ENCODE data around the gene SKAP2. TPM values are rescaled to one million over a fixed set of nuclear protein-coding genes. Genes with fewer than 3 reads are reported as not detected.

SKAP2 gene
- total and polyA plus RNA-seq, 2 of the 13 experiments (the other 11 are each of a cell fraction or from before 2014, with no cell fraction given) = 3.6 to 12.9 TPM

GRCh38 chr7:26864309-26865093, at the start of gene SKAP2 (continued):
- peak; percentile 79; the same call in 1 of the 2 replicates for TF ChIP-seq IKZF5 (CRISPR knock-in tag; IDR thresholded peaks at IDR 0.05)
- peak; percentile 75 for TF ChIP-seq ZGPAT (CRISPR knock-in tag; IDR thresholded peaks at IDR 0.05)
- TF ChIP-seq ZNF710 (CRISPR knock-in tag; IDR thresholded peaks at IDR 0.05; ENCODE audit: borderline replicate concordance) = no peak; the same call in 1 of the 2 replicates
- no peak for TF ChIP-seq PLSCR1 (CRISPR knock-in tag; IDR thresholded peaks at IDR 0.05; ENCODE audit: borderline replicate concordance)
- TF ChIP-seq ZNF101 (CRISPR knock-in tag; IDR thresholded peaks at IDR 0.05; ENCODE audit: borderline replicate concordance, low read depth) = no peak
- peak; percentile 73 for TF ChIP-seq SRSF1 (optimal IDR thresholded peaks at IDR 0.05; ENCODE audit: low read depth, low read length)
- TF ChIP-seq CHCHD3 (CRISPR knock-in tag; IDR thresholded peaks at IDR 0.05) = no peak
- TF ChIP-seq NR0B2 (CRISPR knock-in tag; IDR thresholded peaks at IDR 0.05) = 0 out of 2 replicates have a peak, but pooled peaks have one; percentile 54
- TF ChIP-seq SOX6 (IDR thresholded peaks at IDR 0.05) = no peak
- TF ChIP-seq SOX6 (CRISPR knock-in tag; IDR thresholded peaks at IDR 0.05) = peak; percentile 65
- TF ChIP-seq PREB (CRISPR knock-in tag; IDR thresholded peaks at IDR 0.05) = 0 out of 2 replicates have a peak, but pooled peaks have one; percentile 29
- no peak for TF ChIP-seq SYNCRIP (IDR thresholded peaks at IDR 0.05; ENCODE audit: insufficient read depth, low read depth, low read length)
- TF ChIP-seq ZNF224 (CRISPR knock-in tag; IDR thresholded peaks at IDR 0.05) = peak; percentile 38; the same call in 1 of the 2 replicates
- no peak for TF ChIP-seq ZNF468 (CRISPR knock-in tag; IDR thresholded peaks at IDR 0.05)
- peak; percentile 65; the same call in 1 of the 2 replicates for TF ChIP-seq KDM5B (CRISPR knock-in tag; IDR thresholded peaks at IDR 0.05; ENCODE audit: borderline replicate concordance)
- peak; percentile 98 for TF ChIP-seq POLR2AphosphoS5 (IDR thresholded peaks at IDR 0.05; ENCODE audit: low read depth, low read length)
- peak; percentile 63; the same call in 1 of the 2 replicates for TF ChIP-seq ZNF547 (CRISPR knock-in tag; IDR thresholded peaks at IDR 0.05)
- 0 out of 2 replicates have a peak, but pooled peaks have one; percentile 39 for TF ChIP-seq ZNF557 (CRISPR knock-in tag; IDR thresholded peaks at IDR 0.05)
- TF ChIP-seq SNAPC2 (CRISPR knock-in tag; IDR thresholded peaks at IDR 0.05) = no peak
- no peak for TF ChIP-seq ZNF83 (CRISPR knock-in tag; IDR thresholded peaks at IDR 0.05; ENCODE audit: borderline replicate concordance)
- no peak for TF ChIP-seq ZNF253 (CRISPR knock-in tag; IDR thresholded peaks at IDR 0.05; ENCODE audit: borderline replicate concordance)
- no peak for TF ChIP-seq ZFP41 (CRISPR knock-in tag; IDR thresholded peaks at IDR 0.05; ENCODE audit: borderline replicate concordance)
